H1 (cell line): Measurements from ENCODE around the gene EHBP1. TPM values are rescaled to one million over a fixed set of nuclear protein-coding genes. Genes with fewer than 3 reads are reported as not detected.

Experiments
- CTCF ChIA-PET: fragments of 300-600 bp; sonication (Branson Sonifier 250); formaldehyde crosslinking; loops from one replicate; lab custom pipeline; 2021; ENCODE audit not compliant: partially characterized antibody; lab: Charles Lee
- POLR2A ChIA-PET: fragments of 300-600 bp; sonication (Branson Sonifier 250); formaldehyde crosslinking; loops from one replicate; lab custom pipeline; 2021; ENCODE audit warnings: inconsistent platforms; ENCODE audit not compliant: partially characterized antibody; lab: Charles Lee
- DNase-seq, 2 experiments: peaks; one replicate each; pipeline versions ENCODE4 v3.0.0 to v3.0.0-alpha.2; 2010 to 2022; ENCODE audit warnings: low spot score in 2 of 2, low read depth in 1 of 2, mixed read lengths in 1 of 2
- FAIRE-seq: peaks from 2 replicates; lab custom pipeline; 2011; peaks lifted over from hg19 to GRCh38; lab: Jason Lieb, UNC
- H2AFZ ChIP-seq: 2 replicates; pipeline ENCODE4 v1.8.1; 2012; ENCODE audit warnings: low read length, inconsistent platforms
- H2AK5ac ChIP-seq: 2 replicates; pipeline ENCODE4 v1.6.1; 2013; ENCODE audit warnings: low read depth, low read length
- H2BK120ac ChIP-seq: replicated peaks from 2 replicates; pipeline ENCODE3; 2013; ENCODE audit warnings: low read depth, low read length, inconsistent platforms
- H2BK12ac ChIP-seq: 2 replicates; pipeline ENCODE4 v1.6.1; 2013; ENCODE audit warnings: low read depth, low read length
- H2BK15ac ChIP-seq: 2 replicates; pipeline ENCODE4 v1.6.1; 2013; ENCODE audit warnings: low read length
- H2BK20ac ChIP-seq: 2 replicates; pipeline ENCODE4 v1.6.1; 2013; ENCODE audit warnings: low read length
- H2BK5ac ChIP-seq: 2 replicates; pipeline ENCODE4 v1.6.1; 2013; ENCODE audit warnings: low read depth, low read length
- H3K14ac ChIP-seq: 2 replicates; pipeline ENCODE4 v1.6.1; 2013; ENCODE audit warnings: inconsistent platforms; ENCODE audit not compliant: insufficient read length
- H3K18ac ChIP-seq: 2 replicates; pipeline ENCODE4 v1.6.1; 2013; ENCODE audit warnings: low read length; ENCODE audit errors: extremely low read depth
- H3K23ac ChIP-seq: 2 replicates; pipeline ENCODE4 v1.6.1; 2013; ENCODE audit warnings: inconsistent platforms; ENCODE audit not compliant: insufficient read length
- H3K23me2 ChIP-seq: 2 replicates; pipeline ENCODE4 v1.6.1; 2013; ENCODE audit warnings: low read depth, low read length
- H3K27ac ChIP-seq: 2 replicates; pipeline ENCODE4 v1.6.1; 2011; ENCODE audit warnings: low read depth, low read length, inconsistent platforms
- H3K27me3 ChIP-seq, 4 experiments: replicated peaks in 1 of 4; 1 replicate in 1 of 4; 2 replicates in 3 of 4; pipeline versions ENCODE4 v1.6.1 to v1.8.1; 2011 to 2013; ENCODE audit warnings: low read length in 3 of 4, mild to moderate bottlenecking in 3 of 4, inconsistent platforms in 2 of 4, mixed read lengths in 2 of 4, moderate library complexity in 1 of 4; ENCODE audit not compliant: control insufficient read depth in 3 of 4, insufficient read depth in 3 of 4; ENCODE audit errors: extremely low read depth in 1 of 4
- H3K36me3 ChIP-seq, 4 experiments: 2 replicates each; pipeline versions ENCODE4 v1.6.1 to v1.8.1; 2011 to 2013; ENCODE audit warnings: mild to moderate bottlenecking in 4 of 4, low read length in 3 of 4, moderate library complexity in 2 of 4, control low read depth in 1 of 4, inconsistent platforms in 1 of 4; ENCODE audit not compliant: insufficient read depth in 4 of 4, control insufficient read depth in 2 of 4
- H3K4ac ChIP-seq: replicated peaks from 2 replicates; pipeline ENCODE3; 2013; ENCODE audit warnings: low read length, low read depth, mixed read lengths, inconsistent platforms; ENCODE audit not compliant: insufficient read length
- H3K4me1 ChIP-seq, 4 experiments: replicated peaks in 1 of 4; 1 replicate in 1 of 4; 2 replicates in 3 of 4; pipeline versions ENCODE4 v1.6.1 to v1.8.1; 2011 to 2013; ENCODE audit warnings: low read length in 3 of 4, inconsistent platforms in 2 of 4, mixed read lengths in 1 of 4; ENCODE audit not compliant: insufficient read depth in 4 of 4, control insufficient read depth in 3 of 4
- H3K4me2 ChIP-seq, 2 experiments: 2 replicates each; pipeline versions ENCODE4 v1.6.1 to v1.8.1; 2011 to 2013; ENCODE audit warnings: low read depth in 2 of 2, low read length in 2 of 2, control low read depth in 1 of 2, inconsistent platforms in 1 of 2, mild to moderate bottlenecking in 1 of 2; ENCODE audit not compliant: insufficient read depth in 1 of 2
- H3K4me3 ChIP-seq, 4 experiments: fragments of 200-600, 300-600 bp in 1 of 4; sonication (generic), shearing (Covaris generic), sonication (Bioruptor Twin) in 1 of 4; 2 replicates each; pipeline versions ENCODE4 v1.5.1 to v1.8.1; 2011 to 2016; ENCODE audit warnings: low read length in 4 of 4, low read depth in 3 of 4, control low read depth in 2 of 4, inconsistent platforms in 2 of 4, mild to moderate bottlenecking in 2 of 4, mixed read lengths in 1 of 4, moderate library complexity in 1 of 4; ENCODE audit not compliant: insufficient read depth in 2 of 4; ENCODE audit errors: extremely low read depth in 1 of 4
- H3K56ac ChIP-seq: replicated peaks from 2 replicates; pipeline ENCODE3; 2013; ENCODE audit warnings: low read depth, mild to moderate bottlenecking, mixed read lengths, low read length, inconsistent platforms; ENCODE audit not compliant: insufficient read length
- H3K79me1 ChIP-seq: 2 replicates; pipeline ENCODE4 v1.6.1; 2013; ENCODE audit warnings: low read depth, low read length, control low read depth
- H3K79me2 ChIP-seq, 2 experiments: 2 replicates each; pipeline versions ENCODE4 v1.6.1 to v1.8.1; 2012 to 2013; ENCODE audit warnings: low read length in 2 of 2, mild to moderate bottlenecking in 2 of 2, inconsistent platforms in 1 of 2; ENCODE audit not compliant: insufficient read depth in 2 of 2, control insufficient read depth in 1 of 2
- H3K9ac ChIP-seq, 4 experiments: replicated peaks in 1 of 4; 1 replicate in 1 of 4; 2 replicates in 3 of 4; pipeline versions ENCODE4 v1.6.1 to v1.8.1; 2011 to 2013; ENCODE audit warnings: low read depth in 3 of 4, low read length in 3 of 4, control low read depth in 2 of 4, mild to moderate bottlenecking in 2 of 4, moderate library complexity in 2 of 4, inconsistent platforms in 1 of 4; ENCODE audit errors: extremely low read depth in 1 of 4
- H3K9me3 ChIP-seq, 2 experiments: 2 replicates each; pipeline versions ENCODE4 v1.6.1 to v1.8.1; 2012 to 2013; ENCODE audit warnings: mild to moderate bottlenecking in 2 of 2, moderate library complexity in 2 of 2, control low read depth in 1 of 2, inconsistent platforms in 1 of 2, low read depth in 1 of 2, low read length in 1 of 2, mixed read lengths in 1 of 2; ENCODE audit not compliant: insufficient read depth in 2 of 2
- H4K20me1 ChIP-seq, 2 experiments: replicated peaks in 1 of 2; 2 replicates each; pipeline versions ENCODE3 to v1.8.1; 2011 to 2013; ENCODE audit warnings: inconsistent platforms in 2 of 2, low read length in 2 of 2, mild to moderate bottlenecking in 1 of 2; ENCODE audit not compliant: insufficient read depth in 2 of 2, control insufficient read depth in 1 of 2
- H4K5ac ChIP-seq: 2 replicates; pipeline ENCODE4 v1.6.1; 2013; ENCODE audit warnings: low read length, low read depth, mixed read lengths, inconsistent platforms; ENCODE audit not compliant: insufficient read length
- H4K8ac ChIP-seq: 2 replicates; pipeline ENCODE4 v1.8.0; 2013; ENCODE audit warnings: mild to moderate bottlenecking, moderate library complexity, low read length, inconsistent platforms; ENCODE audit not compliant: insufficient read depth; ENCODE audit errors: extremely low read depth
- H4K91ac ChIP-seq: replicated peaks from 2 replicates; pipeline ENCODE3; 2013; ENCODE audit warnings: low read length, mixed read lengths, inconsistent platforms; ENCODE audit not compliant: insufficient read length
- ASH2L ChIP-seq: fragments of 200-600, 300-600 bp; sonication (generic); IDR thresholded peaks from one replicate; pipeline ENCODE4 v1.7.1; 2017; ENCODE audit warnings: low read length
- CHD1 ChIP-seq: IDR thresholded peaks from 2 replicates; pipeline ENCODE4 v1.6.1; 2012; ENCODE audit warnings: low read depth, low read length, improper control_type of control experiment
- CTBP2 ChIP-seq: IDR thresholded peaks from 2 replicates; pipeline ENCODE4 v1.7.0; 2011; ENCODE audit warnings: borderline replicate concordance, mild to moderate bottlenecking, moderate library complexity, mixed read lengths, low read length; ENCODE audit not compliant: insufficient read depth, insufficient read length
- HDAC2 ChIP-seq, 2 experiments: fragments of 300-600 bp in 1 of 2; sonication (generic) in 1 of 2; IDR thresholded peaks; 2 replicates each; pipeline ENCODE4 v1.6.1; 2011 to 2012; ENCODE audit warnings: low read depth in 2 of 2, low read length in 2 of 2, mild to moderate bottlenecking in 2 of 2, moderate library complexity in 2 of 2, borderline replicate concordance in 1 of 2, inconsistent platforms in 1 of 2
- JUN ChIP-seq: IDR thresholded peaks from 2 replicates; pipeline ENCODE4 v1.6.1; 2011; ENCODE audit warnings: low read depth, mild to moderate bottlenecking, improper control_type of control experiment, low read length
- POU5F1 ChIP-seq: IDR thresholded peaks from 2 replicates; pipeline ENCODE4 v1.6.1; 2011; ENCODE audit warnings: low read depth, mild to moderate bottlenecking, low read length, moderate library complexity
- RNF2 ChIP-seq: fragments of 200-900, 300-1000 bp; sonication (generic); IDR thresholded peaks from 2 replicates; pipeline ENCODE4 v1.7.1; 2016; ENCODE audit warnings: borderline replicate concordance, low read depth, mild to moderate bottlenecking, antibody characterized with exemption, low read length; ENCODE audit not compliant: poor library complexity, severe bottlenecking; ENCODE audit errors: missing control alignments
- SP2 ChIP-seq: IDR thresholded peaks from 2 replicates; pipeline ENCODE4 v1.6.1; 2012; ENCODE audit warnings: mild to moderate bottlenecking, low read length, inconsistent platforms
- TBP ChIP-seq: IDR thresholded peaks from 2 replicates; pipeline ENCODE4 v1.6.1; 2011; ENCODE audit warnings: low read depth, low read length, improper control_type of control experiment
- WGBS, 2 experiments: shearing (Covaris generic) in 1 of 2; methylation state at CpG; one replicate each; pipeline versions ENCODE4 v1.1.6 to v1.1.7; 2013 to 2015; ENCODE audit warnings: low lambda C conversion rate in 2 of 2, mixed read lengths in 2 of 2, inconsistent platforms in 1 of 2, low coverage in 1 of 2, missing lambda C conversion rate in 1 of 2; ENCODE audit not compliant: insufficient replicate concordance in 2 of 2, insufficient coverage in 1 of 2, insufficient read length in 1 of 2; ENCODE audit errors: extremely low coverage in 1 of 2, missing lambda C conversion rate in 1 of 2; 5-methylcytosine and 5-hydroxymethylcytosine counted together
- polyA plus RNA-seq, 7 experiments: library from polyadenylated mRNA; depleted of rRNA in 3 of 7; stranded (reverse) in 5 of 7; unstranded in 2 of 7; fragments of >200 nt in 5 of 7; fragments of 200-250 nt in 2 of 7; gene quantifications; 1 replicate in 5 of 7; 2 replicates in 1 of 7; 4 replicates in 1 of 7; pipeline versions ENCODE4 v1.2.1 to v1.2.3, GENCODE V29; 2011 to 2013; ENCODE audit warnings: missing spikeins in 2 of 7, mixed read lengths in 2 of 7
- total RNA-seq: library from RNA; stranded (reverse); fragmentation: NEBNext Ultra II Directional; extraction: Animal tissue kit (Norgen Biotek cat#: 25700); gene quantifications from 2 replicates; pipeline ENCODE4 v1.2.1, GENCODE V29; 2021
- TF ChIP-seq, protein P1 (sequence below): IDR thresholded peaks from 2 replicates; pipeline ENCODE4 v1.6.1; 2011; ENCODE audit warnings: low read depth, mild to moderate bottlenecking, low read length; ENCODE audit not compliant: insufficient read depth

The EHBP1 gene
- total and polyA plus RNA-seq, 2 of the 8 experiments (the other 6 are each of a cell fraction or from before 2014, with no cell fraction given) = 12.0 to 64.1 TPM

DNA sequence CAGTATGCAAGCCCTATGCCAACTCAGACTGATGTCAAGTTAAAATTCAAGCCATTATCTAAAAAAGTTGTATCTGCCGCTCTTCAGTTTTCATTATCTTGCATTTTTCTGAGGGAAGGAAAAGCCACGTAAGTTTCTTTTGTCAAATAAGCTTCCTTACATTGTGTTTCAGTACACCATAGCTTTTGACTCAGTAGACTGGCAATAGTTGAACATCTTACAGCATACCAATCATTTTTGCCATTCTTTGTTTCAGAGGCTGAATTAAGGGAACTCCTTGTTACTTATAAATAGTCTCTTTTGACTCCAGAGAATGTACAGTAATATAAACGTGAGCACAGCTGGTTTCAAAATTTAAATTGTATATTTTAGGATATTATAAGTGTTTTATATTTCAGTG, 120.6 kb downstream of the EHBP1 start:
- no peak overlapping the region for H2BK5ac ChIP-seq
- TF ChIP-seq JUN (no peak), RNF2 (no peak), TBP (no peak), POU5F1 (no peak), HDAC2 (IDR thresholded peaks at IDR 0.05; ENCODE audit: borderline replicate concordance in 1 of 2, low read depth in 2 of 2, low read length in 2 of 2) (no peak), SP2 (no peak), CTBP2 (no peak), CHD1 (no peak), ASH2L (no peak)
- TF ChIP-seq, protein P1, sequence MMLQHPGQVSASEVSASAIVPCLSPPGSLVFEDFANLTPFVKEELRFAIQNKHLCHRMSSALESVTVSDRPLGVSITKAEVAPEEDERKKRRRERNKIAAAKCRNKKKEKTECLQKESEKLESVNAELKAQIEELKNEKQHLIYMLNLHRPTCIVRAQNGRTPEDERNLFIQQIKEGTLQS = no peak
- TF ChIP-seq, all 59 proteins: peak for 0
- Histone ChIP-seq H4K5ac (no peak overlapping the region), H2BK120ac (no peak overlapping the region), H3K4me2 (no peak overlapping the region), H3K23me2 (no peaks in the 10 kb centered on the region; the same call in 1 of the 2 replicates), H4K91ac (no peak overlapping the region), H3K18ac (no peak overlapping the region), H3K9me3 (peaks cover 0 to 2% of the 10 kb centered on the region in 2 experiments; a peak in 1 of 4 replicates), H3K4me1 (no peaks in the 10 kb centered on the region), H3K36me3 (peaks cover 0 to 10% (median 5%) of the 10 kb centered on the region in 4 experiments; a peak in 2 of 8 replicates), H4K20me1 (no peaks in the 10 kb centered on the region), H3K9ac (no peak overlapping the region), H3K79me1 (no peaks in the 10 kb centered on the region), H3K27me3 (no peaks in the 10 kb centered on the region), H3K4ac (no peak overlapping the region), H3K23ac (no peak overlapping the region), H2BK12ac (no peak overlapping the region), H2AFZ (no peak overlapping the region), H2BK15ac (no peak overlapping the region), H3K79me2 (no peaks in the 10 kb centered on the region), H3K4me3 (no peak overlapping the region), H2AK5ac (no peak overlapping the region), H2BK20ac (no peak overlapping the region), H4K8ac (no peak overlapping the region), H3K14ac (no peak overlapping the region), H3K56ac (no peak overlapping the region), H3K27ac (no peak overlapping the region)
- CTCF ChIA-PET = interaction anchor here (0.8 kb wide), 1 partner anchor 157 kb away, joined by 3 read pairs; no protein-coding TSS in a partner anchor
- 84% methylated on average over 3 of the region's 3 CpGs; no CpG with 5 or more reads in 1 of the 2 experiments for WGBS, 2 experiments
- no peak for FAIRE-seq
- POLR2A ChIA-PET = no interaction called here
- DNase-seq = no peak
